Left lung (tissue), 10 donors: ENCODE measurements around the gene PCLO. TPM values are rescaled to one million over a fixed set of nuclear protein-coding genes. Genes with fewer than 3 reads are reported as not detected.
A peak's percentile ranks its signal among the peaks of the same experiment; 100 is the strongest.

ENCODE experiments used
- ATAC-seq: fragments of 200-7000 bp; cut with Tn5 transposase; one replicate; pipeline ENCODE4 v1.9.1; 2020; ENCODE audit warnings: moderate library complexity
- DNase-seq, 4 donors: peaks; one replicate each; pipeline ENCODE4 v3.0.0-alpha.2; 2013 to 2020
- H3K27ac ChIP-seq, 2 donors: fragments of 200-600 bp; sonication (generic) in 1 of 2; one replicate each; pipeline versions ENCODE4 v1.5.0 to v1.8.0; 2020 to 2021
- H3K27me3 ChIP-seq, 2 donors: fragments of 200-600 bp; sonication (generic) in 1 of 2; one replicate each; pipeline versions ENCODE4 v1.5.0 to v1.8.0; 2020 to 2021
- H3K36me3 ChIP-seq, 2 donors: fragments of 200-600 bp; sonication (generic) in 1 of 2; one replicate each; pipeline versions ENCODE4 v1.5.0 to v1.8.0; 2020 to 2021
- H3K4me1 ChIP-seq, 2 donors: fragments of 200-600 bp; one replicate each; pipeline ENCODE4 v1.8.0; 2021
- H3K4me3 ChIP-seq, 2 donors: fragments of 200-600 bp; sonication (generic) in 1 of 2; one replicate each; pipeline versions ENCODE4 v1.5.0 to v1.8.0; 2020 to 2021; ENCODE audit warnings: mild to moderate bottlenecking in 1 of 2
- H3K9me3 ChIP-seq, 2 donors: fragments of 200-600 bp; sonication (generic) in 1 of 2; one replicate each; pipeline versions ENCODE4 v1.5.0 to v1.8.0; 2020 to 2021
- CTCF ChIP-seq, 2 donors: fragments of 200-600 bp; sonication (generic) in 1 of 2; IDR thresholded peaks; one replicate each; pipeline versions ENCODE4 v1.5.0 to v1.8.0; 2021; ENCODE audit warnings: antibody characterized with exemption in 2 of 2
- intact Hi-C, 2 donors: fragments of 100-400 bp; cut with DNase I; formaldehyde crosslinking; loops; one replicate each; pipeline versions ENCODE4 v1.11.2 to v1.14.2; 2022
- polyA plus RNA-seq, 6 donors: library from polyadenylated mRNA; unstranded; fragments of 120-200 nt; gene quantifications; one replicate each; pipeline ENCODE4 v1.2.1, GENCODE V29; 2013; ENCODE audit not compliant: insufficient read length in 6 of 6
- total RNA-seq, 2 donors: library from RNA; stranded (reverse); fragmentation: NEBNext Ultra II Directional; extraction: Animal tissue kit (Norgen Biotek cat#: 25700); gene quantifications; one replicate each; pipeline ENCODE4 v1.2.1, GENCODE V29; 2021
- donor health status: DM: no; HTN: yes; CAD: no.
- donor health status: DM: no; HTN: no; CAD: no.

Gene PCLO
- total and polyA plus RNA-seq, 8 donors, result 5.3 to 7.7 (median 5.9) TPM

GRCh38 chr7:83005410-83005809 is 157.3 kb downstream of the PCLO start:
- Histone ChIP-seq H3K36me3 (no peaks in the 10 kb centered on the region), H3K27me3 (no peaks in the 10 kb centered on the region), H3K4me3 (no peak overlapping the region), H3K27ac (no peak overlapping the region), H3K9me3 (peaks cover 0 to 6% of the 10 kb centered on the region in 2 donors), H3K4me1 (no peaks in the 10 kb centered on the region)
- no peak for TF ChIP-seq CTCF (IDR thresholded peaks at IDR 0.05)
- ATAC-seq (no peak), DNase-seq (peak in 1 of 4 donors; percentile 5)
- intact Hi-C loops, result no loop called here

DNA sequence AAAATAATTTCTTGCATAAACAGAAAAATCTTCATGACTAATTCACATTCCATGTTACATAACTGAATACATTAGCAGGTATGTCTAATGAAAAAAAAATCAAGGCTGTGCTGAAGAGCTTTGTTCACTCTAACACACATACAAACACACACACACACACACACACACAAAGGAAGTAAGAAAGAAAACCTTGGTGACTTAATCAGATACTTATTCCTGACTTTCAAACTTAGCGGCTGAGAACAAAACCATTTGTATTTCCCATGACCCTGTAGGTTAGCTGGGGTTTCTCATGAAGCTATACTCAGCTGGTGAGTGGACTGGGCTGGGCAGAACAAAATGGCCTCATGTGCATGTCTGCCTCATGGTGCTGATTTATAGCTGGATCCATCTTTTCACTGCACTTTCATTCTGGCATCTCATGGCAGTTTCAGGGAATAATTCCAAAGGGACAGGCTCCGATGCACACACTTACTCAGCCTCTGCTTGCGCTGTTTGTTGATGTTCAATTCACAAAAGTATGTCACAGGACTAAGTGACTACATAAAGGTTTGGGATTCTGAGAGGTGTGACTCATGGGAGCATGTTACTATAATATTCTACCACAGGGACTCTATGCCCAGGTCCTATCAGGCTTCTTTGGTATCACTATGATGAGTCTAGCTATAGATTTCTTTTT is 161.2 kb downstream of the PCLO start:
- no peak for DNase-seq
- TF ChIP-seq CTCF (IDR thresholded peaks at IDR 0.05), result no peak
- no peaks in the 10 kb centered on the region for H3K4me1 ChIP-seq
- intact Hi-C loops, result no loop called here
- H3K9me3 ChIP-seq, result peaks cover 0 to 6% of the 10 kb centered on the region in 2 donors
- no peak overlapping the region for H3K4me3 ChIP-seq
- no peak overlapping the region for H3K27ac ChIP-seq
- H3K36me3 ChIP-seq, result no peaks in the 10 kb centered on the region
- ATAC-seq, result no peak
- no peaks in the 10 kb centered on the region for H3K27me3 ChIP-seq

DNA sequence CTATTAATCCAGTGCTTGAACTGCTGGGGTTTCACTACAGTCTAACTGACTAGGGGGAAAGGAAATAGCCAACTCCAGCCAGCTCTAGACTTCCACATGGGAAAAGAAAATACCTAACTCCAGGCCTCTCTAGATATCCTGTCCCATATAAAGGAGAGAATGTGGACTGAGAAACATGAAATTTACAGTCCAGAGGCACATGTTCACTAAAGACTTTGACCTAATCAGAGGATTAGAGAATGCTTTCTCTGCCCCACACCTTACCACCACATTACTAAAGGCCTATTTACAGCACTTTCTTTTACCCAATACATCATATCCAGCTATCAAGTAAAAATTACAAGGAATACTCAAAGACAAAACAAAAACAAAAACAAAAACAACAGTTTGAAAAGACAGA is 164.2 kb downstream of the PCLO start:
- ATAC-seq (no peak), DNase-seq (no peak)
- Histone ChIP-seq H3K27ac (no peak overlapping the region), H3K4me3 (no peak overlapping the region), H3K4me1 (no peaks in the 10 kb centered on the region), H3K36me3 (no peaks in the 10 kb centered on the region), H3K9me3 (no peaks in the 10 kb centered on the region), H3K27me3 (no peaks in the 10 kb centered on the region)
- intact Hi-C loops, result no loop called here
- TF ChIP-seq CTCF (IDR thresholded peaks at IDR 0.05), result no peak

DNA sequence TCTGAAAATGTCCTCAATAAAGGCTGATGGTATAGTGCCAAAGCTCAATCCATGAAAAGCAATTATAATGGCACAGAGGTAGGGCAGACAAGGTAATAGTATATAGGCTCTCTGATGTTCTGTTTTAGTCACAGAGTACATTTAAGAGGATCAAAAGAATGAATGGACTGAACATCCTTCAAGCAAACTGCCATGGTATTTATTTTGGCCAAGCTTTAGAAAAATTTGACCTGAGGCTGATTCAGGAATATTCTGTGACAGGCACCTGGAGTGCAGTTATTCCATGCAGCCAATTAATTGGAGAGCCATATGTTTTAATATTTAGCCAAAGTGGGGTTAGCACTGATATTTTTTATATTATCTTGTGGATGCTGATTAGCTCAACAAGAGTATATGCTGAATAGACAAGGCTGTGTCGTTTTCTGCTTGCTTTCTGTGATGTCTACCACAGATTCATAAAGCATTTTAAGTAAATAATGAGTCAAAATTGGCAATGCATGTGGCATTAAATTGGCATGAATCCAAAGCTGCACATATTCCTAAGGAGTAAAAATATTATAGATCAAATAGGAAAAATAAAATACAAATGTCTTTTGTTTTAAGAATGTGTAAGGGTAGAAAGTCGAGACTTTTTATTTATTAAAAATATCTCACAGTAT is 177.4 kb downstream of the PCLO start:
- intact Hi-C loops, result no loop called here
- TF ChIP-seq CTCF (IDR thresholded peaks at IDR 0.05), result no peak
- no peak for ATAC-seq
- Histone ChIP-seq H3K36me3 (no peaks in the 10 kb centered on the region), H3K4me1 (no peaks in the 10 kb centered on the region), H3K4me3 (no peak overlapping the region), H3K27ac (no peak overlapping the region), H3K27me3 (no peaks in the 10 kb centered on the region), H3K9me3 (no peaks in the 10 kb centered on the region)
- no peak for DNase-seq

GRCh38 chr7:82980130-82980788 is 182.4 kb downstream of the PCLO start:
- Histone ChIP-seq H3K9me3 (no peaks in the 10 kb centered on the region), H3K4me1 (no peaks in the 10 kb centered on the region), H3K27me3 (no peaks in the 10 kb centered on the region), H3K36me3 (no peaks in the 10 kb centered on the region), H3K27ac (no peak overlapping the region), H3K4me3 (no peak overlapping the region)
- ATAC-seq (no peak), DNase-seq (no peak)
- intact Hi-C loops, result no loop called here
- no peak for TF ChIP-seq CTCF (IDR thresholded peaks at IDR 0.05)
